Uterus (tissue), 2 donors: ENCODE data around the gene ANO7.

Experiments
- POLR2A ChIP-seq, 2 donors: fragments of 450-650 bp; IDR thresholded peaks; one replicate each; pipeline ENCODE4 v1.6.1; 2016; ENCODE audit warnings: antibody characterized with exemption in 2 of 2, mild to moderate bottlenecking in 1 of 2, moderate library complexity in 1 of 2
- TF ChIP-seq, protein P1 (sequence below), 4 experiments: fragments of 200-600 bp in 2 of 4; fragments of 450-650 bp in 2 of 4; sonication (generic) in 2 of 4; IDR thresholded peaks; one replicate each; pipeline ENCODE4 v1.5.1; 2016 to 2019; ENCODE audit warnings: antibody characterized with exemption in 4 of 4, mild to moderate bottlenecking in 2 of 4, moderate library complexity in 1 of 4

DNA sequence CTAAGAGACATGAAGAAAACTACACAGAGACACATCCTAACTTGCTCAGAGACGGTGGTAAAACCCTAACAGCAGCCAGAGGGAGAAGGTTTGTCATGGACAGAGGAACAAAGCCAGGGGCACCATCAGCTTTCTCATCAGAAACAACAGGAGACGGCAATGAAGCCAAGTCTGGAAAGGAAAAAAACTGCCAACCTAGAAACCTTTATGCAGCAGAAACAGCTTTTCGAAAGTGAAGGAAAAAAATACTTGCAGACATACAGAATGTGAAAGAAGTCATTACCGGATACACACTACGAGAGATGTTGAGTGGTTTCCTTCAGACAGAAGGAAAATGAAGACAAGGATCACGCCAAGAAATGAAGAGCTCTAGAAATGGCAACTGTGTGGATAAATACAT lies 55.9 kb downstream of the ANO7 start:
- TF ChIP-seq, protein P1, sequence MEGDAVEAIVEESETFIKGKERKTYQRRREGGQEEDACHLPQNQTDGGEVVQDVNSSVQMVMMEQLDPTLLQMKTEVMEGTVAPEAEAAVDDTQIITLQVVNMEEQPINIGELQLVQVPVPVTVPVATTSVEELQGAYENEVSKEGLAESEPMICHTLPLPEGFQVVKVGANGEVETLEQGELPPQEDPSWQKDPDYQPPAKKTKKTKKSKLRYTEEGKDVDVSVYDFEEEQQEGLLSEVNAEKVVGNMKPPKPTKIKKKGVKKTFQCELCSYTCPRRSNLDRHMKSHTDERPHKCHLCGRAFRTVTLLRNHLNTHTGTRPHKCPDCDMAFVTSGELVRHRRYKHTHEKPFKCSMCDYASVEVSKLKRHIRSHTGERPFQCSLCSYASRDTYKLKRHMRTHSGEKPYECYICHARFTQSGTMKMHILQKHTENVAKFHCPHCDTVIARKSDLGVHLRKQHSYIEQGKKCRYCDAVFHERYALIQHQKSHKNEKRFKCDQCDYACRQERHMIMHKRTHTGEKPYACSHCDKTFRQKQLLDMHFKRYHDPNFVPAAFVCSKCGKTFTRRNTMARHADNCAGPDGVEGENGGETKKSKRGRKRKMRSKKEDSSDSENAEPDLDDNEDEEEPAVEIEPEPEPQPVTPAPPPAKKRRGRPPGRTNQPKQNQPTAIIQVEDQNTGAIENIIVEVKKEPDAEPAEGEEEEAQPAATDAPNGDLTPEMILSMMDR (IDR thresholded peaks at IDR 0.05): no peak
- no peak for TF ChIP-seq POLR2A (IDR thresholded peaks at IDR 0.05)
